HCT116 (cell line): ENCODE measurements around the gene EVC.

Experiments
- ATF3 ChIP-seq: IDR thresholded peaks from 2 replicates; pipeline ENCODE4 v1.6.1; 2012
- CTCF ChIP-seq, 3 experiments: fragments of 200-600 bp in 1 of 3; sonication (generic) in 1 of 3; IDR thresholded peaks in 2 of 3; conservative IDR thresholded peaks in 1 of 3; 2 replicates each; pipeline ENCODE4 v1.5.1; 2012 to 2017; ENCODE audit warnings: low read depth in 2 of 3, low read length in 2 of 3, antibody characterized with exemption in 1 of 3, borderline replicate concordance in 1 of 3, control low read depth in 1 of 3, mild to moderate bottlenecking in 1 of 3, mixed read lengths in 1 of 3, mixed run types in 1 of 3, moderate library complexity in 1 of 3; ENCODE audit not compliant: insufficient read depth in 1 of 3
- EZH2 ChIP-seq: fragments of 200-600 bp; sonication (generic); IDR thresholded peaks from 2 replicates; pipeline ENCODE4 v1.6.1; 2017; ENCODE audit warnings: antibody characterized with exemption, mixed run types
- JUND ChIP-seq: IDR thresholded peaks from 2 replicates; pipeline ENCODE4 v1.6.1; 2012
- POLR2A ChIP-seq: IDR thresholded peaks from 2 replicates; pipeline ENCODE4 v1.7.0; 2011; ENCODE audit warnings: borderline replicate concordance; ENCODE audit not compliant: insufficient read depth, insufficient read length; ENCODE audit errors: extremely low read depth
- POLR2AphosphoS5 ChIP-seq: IDR thresholded peaks from 2 replicates; pipeline ENCODE4 v1.6.1; 2011; ENCODE audit warnings: mild to moderate bottlenecking, low read depth, low read length, moderate library complexity
- REST ChIP-seq: IDR thresholded peaks from 2 replicates; pipeline ENCODE4 v1.6.1; 2012; ENCODE audit warnings: low read depth
- TCF7L2 ChIP-seq: IDR thresholded peaks from 2 replicates; pipeline ENCODE4 v1.7.0; 2011; ENCODE audit warnings: borderline replicate concordance, inconsistent platforms; ENCODE audit not compliant: insufficient read depth, insufficient read length; ENCODE audit errors: extremely low read depth
- YY1 ChIP-seq: IDR thresholded peaks from 2 replicates; pipeline ENCODE4 v1.6.1; 2011; ENCODE audit warnings: low read length, low read depth, moderate library complexity, mild to moderate bottlenecking; ENCODE audit not compliant: insufficient replicate concordance; ENCODE audit errors: extremely low read depth

- TF ChIP-seq EZH2 (no peak), CTCF (IDR thresholded peaks at IDR 0.05 in 2 of 3, conservative IDR thresholded peaks at IDR 0.05 in 1 of 3; ENCODE audit: borderline replicate concordance in 1 of 3, insufficient read depth in 1 of 3, low read depth in 2 of 3, low read length in 2 of 3) (no peak), REST (no peak), YY1 (no peak), ATF3 (no peak), TCF7L2 (no peak), POLR2AphosphoS5 (no peak), JUND (no peak), POLR2A (no peak)
Observed at GRCh38 chr4:5798946-5799345, 87.9 kb downstream of the EVC start.
